GM15510 (cell line): ENCODE data around the gene ARL5A.

ENCODE experiments used
- POLR2A ChIP-seq: IDR thresholded peaks from 3 replicates; pipeline ENCODE4 v1.6.1; 2011; ENCODE audit warnings: borderline replicate concordance; ENCODE audit not compliant: insufficient read length; ENCODE audit errors: extremely low read depth

The ARL5A gene, protein sequence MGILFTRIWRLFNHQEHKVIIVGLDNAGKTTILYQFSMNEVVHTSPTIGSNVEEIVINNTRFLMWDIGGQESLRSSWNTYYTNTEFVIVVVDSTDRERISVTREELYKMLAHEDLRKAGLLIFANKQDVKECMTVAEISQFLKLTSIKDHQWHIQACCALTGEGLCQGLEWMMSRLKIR

DNA sequence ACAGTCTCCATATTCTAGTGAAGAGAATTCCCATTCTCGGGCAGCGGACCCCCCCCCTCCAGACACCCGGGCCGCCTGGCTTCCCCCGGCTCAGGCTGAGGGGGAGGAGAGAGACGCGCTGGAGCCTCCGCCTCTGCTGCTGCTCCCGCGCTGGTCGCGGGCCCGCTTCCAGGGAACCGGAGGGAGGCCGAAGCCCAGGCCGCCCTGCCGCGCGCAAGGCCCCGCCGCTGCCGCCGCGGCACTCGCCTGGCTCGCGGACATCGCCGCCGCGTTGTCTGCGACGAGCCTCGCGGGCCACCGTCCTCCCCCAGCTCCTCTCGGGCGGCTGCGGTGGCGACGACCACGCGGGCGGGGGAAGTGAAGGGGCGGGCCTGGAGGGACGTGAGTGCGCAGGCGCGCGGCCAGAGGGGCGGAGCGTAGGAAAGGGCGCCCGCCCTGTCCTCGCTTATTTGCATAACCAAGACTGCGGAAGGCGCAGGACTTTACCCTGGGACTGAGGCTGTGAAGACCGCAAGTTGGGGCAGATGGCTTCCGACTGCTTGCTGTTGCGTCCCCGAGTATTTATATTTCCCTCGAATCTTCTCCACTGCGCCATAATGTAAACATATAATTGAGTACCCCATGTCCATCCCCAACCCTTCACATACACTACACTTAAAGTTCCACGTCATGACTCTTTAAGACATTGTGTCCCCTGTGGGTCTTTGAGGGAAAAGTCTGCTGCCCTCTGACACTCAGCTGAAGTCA is at the start of gene ARL5A:
TSS of gene ARL5A (minus strand) at position 279 of the 747 bp plus-strand sequence. CDS start at position 34, 245 bp downstream.
- TF ChIP-seq POLR2A, result peak; percentile 92

DNA sequence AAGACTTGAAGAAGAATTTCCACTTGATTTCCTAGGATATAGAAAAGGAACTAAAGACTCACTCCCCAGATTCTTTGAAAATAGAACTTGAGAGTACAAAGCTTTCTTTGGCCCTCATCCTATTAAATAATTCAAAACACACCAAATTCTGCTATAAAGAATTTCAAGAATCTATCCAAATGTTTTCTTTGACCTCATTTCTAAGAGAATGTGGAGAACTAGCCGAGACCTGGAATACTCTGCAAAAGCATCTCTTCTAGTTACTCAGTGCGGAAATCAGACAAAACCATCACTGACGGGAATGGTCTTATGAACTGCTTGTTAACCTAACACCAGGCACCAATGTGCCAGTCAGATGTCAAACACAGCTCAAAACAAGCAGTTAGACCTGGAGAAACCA is 44.2 kb upstream of the ARL5A start:
- TF ChIP-seq POLR2A, result no peak

DNA sequence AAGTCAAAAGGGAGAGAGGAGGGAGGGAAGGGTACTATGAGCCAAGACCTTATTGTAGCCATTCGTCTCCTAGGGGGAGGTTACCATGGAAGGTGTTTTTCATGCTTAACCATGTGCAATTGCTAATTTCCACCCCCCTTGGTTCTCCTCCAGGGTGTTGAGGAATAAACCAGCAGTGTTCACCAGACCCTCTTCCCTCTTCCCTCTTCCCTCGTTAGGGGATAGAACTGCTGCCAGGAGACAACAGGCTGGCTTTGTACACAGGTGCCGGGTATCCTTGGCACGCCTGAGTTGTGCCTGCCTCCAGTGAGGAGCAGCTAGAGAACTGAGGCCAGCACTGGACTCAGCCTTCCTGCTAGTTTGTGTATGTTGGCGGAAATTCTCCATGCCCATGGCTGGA is 41.1 kb upstream of the ARL5A start:
- no peak for TF ChIP-seq POLR2A

DNA sequence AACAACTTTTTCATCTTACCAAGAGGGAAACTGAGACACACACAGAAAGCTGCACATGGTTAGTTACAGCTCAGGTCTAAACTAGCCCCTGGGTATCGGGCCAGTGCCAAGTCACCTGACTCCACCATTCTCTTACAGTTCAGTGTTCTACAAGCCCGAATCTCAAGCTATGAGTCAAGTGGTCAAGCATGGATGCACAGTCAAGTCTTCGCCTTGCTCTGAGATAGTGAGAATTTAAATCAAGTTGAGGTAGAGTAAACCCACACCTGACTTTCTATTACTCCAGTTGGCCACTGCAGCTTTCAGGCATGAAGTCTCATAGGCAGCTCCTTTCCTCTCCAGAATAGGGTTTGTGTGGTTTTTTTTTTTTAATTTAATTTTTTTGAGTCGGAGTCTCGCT is 34.5 kb upstream of the ARL5A start:
- TF ChIP-seq POLR2A, result no peak

DNA sequence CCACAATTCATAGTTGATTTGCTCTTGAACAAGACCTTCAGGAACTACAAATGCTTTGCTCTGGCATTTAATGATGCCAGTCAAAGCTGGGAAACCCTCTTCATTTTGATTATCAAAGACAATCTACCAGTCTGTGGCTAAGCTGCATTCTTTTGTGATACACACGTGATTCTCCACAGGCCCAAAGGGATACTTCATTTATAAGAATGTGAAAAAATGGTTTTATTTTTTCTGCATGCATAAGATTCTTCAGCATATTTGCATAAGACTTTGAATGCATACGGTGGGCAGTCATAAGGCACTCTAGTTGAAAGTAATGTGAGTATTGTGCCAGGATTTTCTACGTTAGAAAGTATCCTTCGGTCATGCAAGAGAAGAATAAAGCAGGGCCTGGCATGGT is 33.0 kb upstream of the ARL5A start:
- TF ChIP-seq POLR2A, result no peak

DNA sequence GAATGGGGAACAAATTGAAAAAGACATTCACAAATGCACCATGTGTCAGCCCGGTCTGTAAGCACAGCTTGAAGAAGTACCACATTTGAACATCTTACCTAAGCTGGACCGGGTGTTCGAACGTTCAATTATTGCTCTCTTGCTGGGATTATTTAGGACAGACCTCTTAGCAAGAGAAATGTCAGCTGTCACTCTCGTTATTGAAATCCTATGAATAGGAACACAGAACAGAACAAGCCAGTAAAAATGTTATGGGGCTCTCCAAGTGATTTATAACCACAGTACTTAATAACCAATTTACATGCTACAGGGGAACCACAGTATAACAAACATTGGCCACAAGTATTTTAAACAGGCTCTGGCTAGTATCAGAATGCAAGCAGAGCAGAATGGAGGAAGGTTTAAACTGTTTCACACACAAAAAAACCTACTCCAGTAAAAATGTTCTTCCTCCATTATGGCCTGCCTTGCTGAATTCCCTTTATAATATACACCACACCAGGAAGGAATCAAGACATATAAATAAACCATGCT is 32.5 kb upstream of the ARL5A start:
- no peak for TF ChIP-seq POLR2A

DNA sequence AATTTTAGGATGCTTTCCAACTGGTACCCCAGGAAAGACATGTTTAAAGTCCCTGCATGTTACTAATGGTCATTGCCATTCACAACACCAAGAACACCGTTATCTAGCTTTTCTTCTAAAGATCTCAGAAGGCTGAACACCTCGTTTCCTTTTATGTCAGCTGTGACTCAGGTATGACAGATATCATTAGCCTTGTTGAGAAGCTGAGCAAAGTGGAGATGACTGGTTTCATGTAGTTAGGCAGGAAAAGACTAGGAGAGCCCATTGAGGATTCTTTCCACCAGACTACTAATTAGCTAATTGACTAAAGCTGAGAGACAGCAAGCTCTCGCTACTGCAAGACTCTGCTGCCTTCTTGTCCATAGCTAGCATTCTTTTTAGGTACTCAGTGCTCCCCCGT is 32.0 kb upstream of the ARL5A start:
- no peak for TF ChIP-seq POLR2A

DNA sequence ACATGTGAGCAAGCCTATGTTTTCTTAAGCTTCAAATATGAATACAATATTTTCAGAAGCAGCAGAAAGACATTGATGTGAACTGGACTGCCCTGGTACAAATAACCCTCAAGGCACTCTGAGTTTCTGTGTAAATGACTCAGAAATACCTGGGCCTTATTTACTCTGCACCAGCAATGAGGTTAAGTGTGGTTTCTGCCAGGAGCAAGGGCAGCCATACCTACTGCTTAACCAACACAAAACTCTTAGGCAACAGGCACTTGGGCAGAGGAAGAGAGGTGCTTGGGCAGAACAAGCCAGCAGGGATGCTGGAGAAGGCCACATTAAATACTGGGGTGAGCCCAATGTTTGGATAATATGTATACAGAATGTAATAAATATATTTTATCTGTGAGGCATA is 29.4 kb upstream of the ARL5A start:
- TF ChIP-seq POLR2A, result no peak

DNA sequence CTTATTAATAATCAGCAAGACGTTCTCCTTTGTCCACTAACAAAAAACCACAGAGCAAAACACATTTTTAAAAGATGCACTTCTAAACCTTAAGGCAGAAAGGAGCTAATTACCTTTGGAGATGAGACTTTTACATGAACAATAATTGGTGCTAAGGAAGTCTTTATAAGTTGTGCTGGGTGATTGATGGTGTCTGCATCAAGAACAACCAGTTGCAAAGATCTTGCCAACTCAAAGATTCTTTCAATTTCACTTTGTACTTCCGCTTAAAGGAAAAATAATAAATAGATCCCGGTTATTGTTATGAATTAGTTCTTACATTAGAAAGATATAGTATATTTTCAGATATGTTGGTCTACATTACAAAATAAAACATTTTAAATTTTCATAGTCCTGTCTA is 26.9 kb upstream of the ARL5A start:
- no peak for TF ChIP-seq POLR2A

DNA sequence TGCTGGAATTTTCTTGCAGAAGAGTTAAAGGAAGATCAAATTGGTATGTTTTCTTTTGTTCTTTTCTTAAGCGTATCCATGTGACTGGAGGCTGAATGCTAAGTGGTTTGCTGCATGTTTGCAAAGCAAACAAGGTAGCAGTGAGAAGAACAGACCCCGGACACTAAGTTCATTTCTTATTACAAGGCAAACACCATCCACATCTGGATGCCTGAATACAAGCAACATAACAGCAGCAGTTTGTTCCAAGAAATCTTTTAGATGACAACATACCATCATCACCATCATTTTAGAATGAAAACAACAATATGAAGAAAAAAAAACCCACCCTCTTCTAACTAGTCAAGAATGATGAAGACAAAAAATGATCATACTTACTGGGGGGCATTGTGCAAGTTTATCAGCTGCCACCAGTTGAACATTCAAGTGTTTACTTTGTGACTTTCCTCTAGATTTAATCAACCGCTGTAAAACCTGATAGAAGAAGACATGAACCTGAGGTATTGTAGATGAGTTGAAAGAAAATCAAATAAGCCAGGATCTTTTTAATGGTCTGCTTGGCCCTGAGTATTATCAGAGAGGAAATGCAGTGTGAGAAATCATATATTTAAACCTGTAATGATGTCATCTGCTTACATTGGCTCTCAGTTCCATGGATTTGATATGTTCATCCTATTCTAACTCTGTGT is 25.0 kb upstream of the ARL5A start:
- no peak for TF ChIP-seq POLR2A

DNA sequence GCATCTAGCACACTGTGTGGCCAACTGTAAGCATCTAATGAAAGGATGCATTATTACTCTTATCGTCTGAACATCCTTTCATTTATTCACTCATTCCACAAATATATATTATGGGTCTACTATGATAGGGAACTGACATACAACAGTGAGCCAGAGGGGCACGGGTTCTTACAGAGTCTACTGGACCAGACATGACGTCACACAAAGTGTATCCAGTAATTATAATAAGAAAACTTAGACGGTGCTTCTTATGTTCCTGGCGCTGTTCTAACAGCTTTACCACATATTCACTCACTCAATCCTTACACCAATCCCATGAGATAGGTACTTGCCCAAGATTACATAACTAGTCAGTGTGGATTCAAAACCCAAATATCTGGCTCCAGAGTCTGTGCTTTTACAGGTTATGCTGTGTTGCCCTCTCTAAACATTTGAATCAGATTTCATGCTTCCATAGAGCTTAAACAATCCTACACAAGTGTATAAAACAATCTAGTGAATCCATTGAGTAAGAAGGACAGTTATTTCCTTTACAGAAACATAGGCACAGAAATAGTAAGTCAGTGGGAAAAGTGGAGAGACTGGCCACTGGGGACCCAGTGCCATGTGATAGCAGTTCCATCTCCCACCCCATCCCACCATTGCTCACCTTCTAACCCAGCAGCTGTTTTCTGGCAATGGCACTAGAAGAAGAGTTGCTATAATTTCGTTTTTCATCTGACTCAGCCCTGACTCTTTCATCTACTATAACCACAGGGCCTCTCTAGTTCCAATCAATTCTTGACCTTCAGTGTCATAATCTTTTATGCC is 24.2 kb upstream of the ARL5A start:
- TF ChIP-seq POLR2A, result no peak

DNA sequence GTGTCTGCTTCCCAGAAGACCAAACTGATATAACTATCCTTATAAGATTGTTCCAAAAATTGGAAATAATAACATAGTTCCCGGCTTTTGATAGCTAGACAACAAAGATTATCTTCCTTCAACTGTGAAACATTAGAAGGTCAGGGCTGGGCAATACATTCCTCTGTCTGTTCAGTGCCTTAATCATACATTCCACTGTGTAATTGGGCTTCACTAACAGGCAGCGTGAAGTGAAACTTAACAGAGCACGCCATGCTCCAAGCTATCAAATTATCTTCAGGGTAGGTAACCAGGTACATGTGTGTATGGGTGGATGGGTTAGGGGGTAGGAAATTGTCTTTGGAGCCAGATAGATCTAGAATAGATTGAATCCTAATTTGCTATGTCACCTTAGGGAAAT is 23.5 kb upstream of the ARL5A start:
- no peak for TF ChIP-seq POLR2A

DNA sequence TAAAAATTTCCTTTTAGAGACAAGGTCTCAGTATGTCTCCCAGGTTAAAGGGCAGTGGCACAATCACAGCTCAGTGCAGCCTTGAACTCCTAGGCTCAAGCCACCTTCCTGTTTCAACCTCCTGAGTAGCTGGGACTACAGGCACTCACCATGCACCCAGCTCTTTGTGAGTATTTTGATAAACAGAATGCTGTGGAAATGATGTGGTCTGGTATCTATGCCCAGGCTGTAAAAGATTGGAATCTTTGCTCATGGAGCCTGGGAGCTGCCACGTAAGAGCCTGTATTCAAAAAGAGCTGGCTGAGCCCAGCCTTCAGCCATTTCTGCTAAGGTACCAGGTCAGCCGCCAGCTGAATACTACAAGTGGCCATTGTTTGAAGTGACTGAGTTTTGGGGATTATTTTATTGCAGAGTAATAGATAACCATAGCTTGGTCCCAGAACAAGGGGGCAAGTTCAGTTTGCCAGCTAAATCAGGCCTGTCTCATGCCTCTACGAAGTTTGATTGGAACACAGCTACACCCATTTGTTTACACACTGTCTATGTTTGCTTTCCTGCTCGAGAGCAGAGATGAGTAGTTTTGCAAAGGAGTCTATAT is 21.3 kb upstream of the ARL5A start:
- TF ChIP-seq POLR2A, result no peak

DNA sequence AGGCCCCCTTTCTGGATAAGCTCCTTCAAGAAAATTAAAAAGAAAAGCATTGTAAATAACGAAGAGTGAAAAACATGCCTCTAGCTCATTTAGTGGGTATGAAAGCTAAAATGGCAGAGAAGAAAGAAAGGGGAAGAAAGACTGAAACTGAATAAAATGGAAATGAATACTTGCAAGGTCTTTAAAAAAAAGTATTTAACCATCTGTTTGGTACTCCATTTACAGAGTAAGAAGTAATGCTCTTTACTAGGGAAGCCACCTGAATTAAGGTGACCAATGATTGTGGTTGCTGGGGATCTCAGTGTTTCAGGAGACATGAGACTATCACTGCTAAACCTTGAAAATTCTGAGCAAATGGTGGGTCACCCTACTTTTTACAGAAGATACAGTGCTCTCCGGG is 17.7 kb upstream of the ARL5A start:
- TF ChIP-seq POLR2A, result no peak
